H1 (cell line): Measurements from ENCODE around the gene JAG1. TPM values are rescaled to one million over a fixed set of nuclear protein-coding genes. Genes with fewer than 3 reads are reported as not detected.

Experiments
- ASH2L ChIP-seq: fragments of 200-600, 300-600 bp; sonication (generic); IDR thresholded peaks from one replicate; pipeline ENCODE4 v1.7.1; 2017; ENCODE audit warnings: low read length
- RFX5 ChIP-seq: IDR thresholded peaks from 2 replicates; pipeline ENCODE4 v1.6.1; 2011; ENCODE audit warnings: low read depth, low read length, improper control_type of control experiment, borderline replicate concordance
- SP1 ChIP-seq: IDR thresholded peaks from 2 replicates; pipeline ENCODE4 v1.6.1; 2011; ENCODE audit warnings: low read depth, low read length
- SP4 ChIP-seq: IDR thresholded peaks from 2 replicates; pipeline ENCODE4 v1.6.1; 2012; ENCODE audit warnings: low read length, inconsistent platforms
- TCF12 ChIP-seq: IDR thresholded peaks from 2 replicates; pipeline ENCODE4 v1.6.1; 2011; ENCODE audit warnings: low read depth, mild to moderate bottlenecking, low read length
- USF2 ChIP-seq: IDR thresholded peaks from 2 replicates; pipeline ENCODE4 v1.6.1; 2011; ENCODE audit warnings: low read length, improper control_type of control experiment
- polyA plus RNA-seq, 7 experiments: library from polyadenylated mRNA; depleted of rRNA in 3 of 7; stranded (reverse) in 5 of 7; unstranded in 2 of 7; fragments of >200 nt in 5 of 7; fragments of 200-250 nt in 2 of 7; gene quantifications; 1 replicate in 5 of 7; 2 replicates in 1 of 7; 4 replicates in 1 of 7; pipeline versions ENCODE4 v1.2.1 to v1.2.3, GENCODE V29; 2011 to 2013; ENCODE audit warnings: missing spikeins in 2 of 7, mixed read lengths in 2 of 7
- total RNA-seq: library from RNA; stranded (reverse); fragmentation: NEBNext Ultra II Directional; extraction: Animal tissue kit (Norgen Biotek cat#: 25700); gene quantifications from 2 replicates; pipeline ENCODE4 v1.2.1, GENCODE V29; 2021
- TF ChIP-seq, protein P1 (sequence below): fragments of 300-600 bp; sonication (generic); IDR thresholded peaks from 2 replicates; pipeline ENCODE4 v1.7.1; 2012; ENCODE audit warnings: low read length, moderate library complexity, mild to moderate bottlenecking, inconsistent platforms; ENCODE audit not compliant: insufficient replicate concordance
- TF ChIP-seq, protein P2 (sequence below): IDR thresholded peaks from 2 replicates; pipeline ENCODE4 v1.6.1; 2011; ENCODE audit warnings: low read depth, mild to moderate bottlenecking, low read length; ENCODE audit not compliant: insufficient read depth

Gene JAG1
- total and polyA plus RNA-seq, 2 of the 8 experiments (the other 6 are each of a cell fraction or from before 2014, with no cell fraction given): 13.5 to 27.3 TPM

GRCh38 chr20:10591946-10592521 lies 81.8 kb downstream of the JAG1 start (continued):
- TF ChIP-seq USF2: no peak
- TF ChIP-seq, protein P1, sequence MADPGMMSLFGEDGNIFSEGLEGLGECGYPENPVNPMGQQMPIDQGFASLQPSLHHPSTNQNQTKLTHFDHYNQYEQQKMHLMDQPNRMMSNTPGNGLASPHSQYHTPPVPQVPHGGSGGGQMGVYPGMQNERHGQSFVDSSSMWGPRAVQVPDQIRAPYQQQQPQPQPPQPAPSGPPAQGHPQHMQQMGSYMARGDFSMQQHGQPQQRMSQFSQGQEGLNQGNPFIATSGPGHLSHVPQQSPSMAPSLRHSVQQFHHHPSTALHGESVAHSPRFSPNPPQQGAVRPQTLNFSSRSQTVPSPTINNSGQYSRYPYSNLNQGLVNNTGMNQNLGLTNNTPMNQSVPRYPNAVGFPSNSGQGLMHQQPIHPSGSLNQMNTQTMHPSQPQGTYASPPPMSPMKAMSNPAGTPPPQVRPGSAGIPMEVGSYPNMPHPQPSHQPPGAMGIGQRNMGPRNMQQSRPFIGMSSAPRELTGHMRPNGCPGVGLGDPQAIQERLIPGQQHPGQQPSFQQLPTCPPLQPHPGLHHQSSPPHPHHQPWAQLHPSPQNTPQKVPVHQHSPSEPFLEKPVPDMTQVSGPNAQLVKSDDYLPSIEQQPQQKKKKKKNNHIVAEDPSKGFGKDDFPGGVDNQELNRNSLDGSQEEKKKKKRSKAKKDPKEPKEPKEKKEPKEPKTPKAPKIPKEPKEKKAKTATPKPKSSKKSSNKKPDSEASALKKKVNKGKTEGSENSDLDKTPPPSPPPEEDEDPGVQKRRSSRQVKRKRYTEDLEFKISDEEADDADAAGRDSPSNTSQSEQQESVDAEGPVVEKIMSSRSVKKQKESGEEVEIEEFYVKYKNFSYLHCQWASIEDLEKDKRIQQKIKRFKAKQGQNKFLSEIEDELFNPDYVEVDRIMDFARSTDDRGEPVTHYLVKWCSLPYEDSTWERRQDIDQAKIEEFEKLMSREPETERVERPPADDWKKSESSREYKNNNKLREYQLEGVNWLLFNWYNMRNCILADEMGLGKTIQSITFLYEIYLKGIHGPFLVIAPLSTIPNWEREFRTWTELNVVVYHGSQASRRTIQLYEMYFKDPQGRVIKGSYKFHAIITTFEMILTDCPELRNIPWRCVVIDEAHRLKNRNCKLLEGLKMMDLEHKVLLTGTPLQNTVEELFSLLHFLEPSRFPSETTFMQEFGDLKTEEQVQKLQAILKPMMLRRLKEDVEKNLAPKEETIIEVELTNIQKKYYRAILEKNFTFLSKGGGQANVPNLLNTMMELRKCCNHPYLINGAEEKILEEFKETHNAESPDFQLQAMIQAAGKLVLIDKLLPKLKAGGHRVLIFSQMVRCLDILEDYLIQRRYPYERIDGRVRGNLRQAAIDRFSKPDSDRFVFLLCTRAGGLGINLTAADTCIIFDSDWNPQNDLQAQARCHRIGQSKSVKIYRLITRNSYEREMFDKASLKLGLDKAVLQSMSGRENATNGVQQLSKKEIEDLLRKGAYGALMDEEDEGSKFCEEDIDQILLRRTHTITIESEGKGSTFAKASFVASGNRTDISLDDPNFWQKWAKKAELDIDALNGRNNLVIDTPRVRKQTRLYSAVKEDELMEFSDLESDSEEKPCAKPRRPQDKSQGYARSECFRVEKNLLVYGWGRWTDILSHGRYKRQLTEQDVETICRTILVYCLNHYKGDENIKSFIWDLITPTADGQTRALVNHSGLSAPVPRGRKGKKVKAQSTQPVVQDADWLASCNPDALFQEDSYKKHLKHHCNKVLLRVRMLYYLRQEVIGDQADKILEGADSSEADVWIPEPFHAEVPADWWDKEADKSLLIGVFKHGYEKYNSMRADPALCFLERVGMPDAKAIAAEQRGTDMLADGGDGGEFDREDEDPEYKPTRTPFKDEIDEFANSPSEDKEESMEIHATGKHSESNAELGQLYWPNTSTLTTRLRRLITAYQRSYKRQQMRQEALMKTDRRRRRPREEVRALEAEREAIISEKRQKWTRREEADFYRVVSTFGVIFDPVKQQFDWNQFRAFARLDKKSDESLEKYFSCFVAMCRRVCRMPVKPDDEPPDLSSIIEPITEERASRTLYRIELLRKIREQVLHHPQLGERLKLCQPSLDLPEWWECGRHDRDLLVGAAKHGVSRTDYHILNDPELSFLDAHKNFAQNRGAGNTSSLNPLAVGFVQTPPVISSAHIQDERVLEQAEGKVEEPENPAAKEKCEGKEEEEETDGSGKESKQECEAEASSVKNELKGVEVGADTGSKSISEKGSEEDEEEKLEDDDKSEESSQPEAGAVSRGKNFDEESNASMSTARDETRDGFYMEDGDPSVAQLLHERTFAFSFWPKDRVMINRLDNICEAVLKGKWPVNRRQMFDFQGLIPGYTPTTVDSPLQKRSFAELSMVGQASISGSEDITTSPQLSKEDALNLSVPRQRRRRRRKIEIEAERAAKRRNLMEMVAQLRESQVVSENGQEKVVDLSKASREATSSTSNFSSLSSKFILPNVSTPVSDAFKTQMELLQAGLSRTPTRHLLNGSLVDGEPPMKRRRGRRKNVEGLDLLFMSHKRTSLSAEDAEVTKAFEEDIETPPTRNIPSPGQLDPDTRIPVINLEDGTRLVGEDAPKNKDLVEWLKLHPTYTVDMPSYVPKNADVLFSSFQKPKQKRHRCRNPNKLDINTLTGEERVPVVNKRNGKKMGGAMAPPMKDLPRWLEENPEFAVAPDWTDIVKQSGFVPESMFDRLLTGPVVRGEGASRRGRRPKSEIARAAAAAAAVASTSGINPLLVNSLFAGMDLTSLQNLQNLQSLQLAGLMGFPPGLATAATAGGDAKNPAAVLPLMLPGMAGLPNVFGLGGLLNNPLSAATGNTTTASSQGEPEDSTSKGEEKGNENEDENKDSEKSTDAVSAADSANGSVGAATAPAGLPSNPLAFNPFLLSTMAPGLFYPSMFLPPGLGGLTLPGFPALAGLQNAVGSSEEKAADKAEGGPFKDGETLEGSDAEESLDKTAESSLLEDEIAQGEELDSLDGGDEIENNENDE: no peak
- TF ChIP-seq, protein P2, sequence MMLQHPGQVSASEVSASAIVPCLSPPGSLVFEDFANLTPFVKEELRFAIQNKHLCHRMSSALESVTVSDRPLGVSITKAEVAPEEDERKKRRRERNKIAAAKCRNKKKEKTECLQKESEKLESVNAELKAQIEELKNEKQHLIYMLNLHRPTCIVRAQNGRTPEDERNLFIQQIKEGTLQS: no peak
- no peak for TF ChIP-seq RFX5
- TF ChIP-seq ASH2L: no peak
- no peak for TF ChIP-seq SP1
- TF ChIP-seq SP4: no peak
- no peak for TF ChIP-seq TCF12
